Trophoblast cell (in vitro differentiated cells and primary cell): ENCODE results near the gene AMOTL1.
A peak's percentile ranks its signal among the peaks of the same experiment; 100 is the strongest.

Experiments
- DNase-seq, 2 donors: peaks; one replicate each; pipeline ENCODE4 v3.0.0-alpha.2; 2016
- H2AFZ ChIP-seq: 2 replicates; pipeline ENCODE4 v1.6.1; 2013; ENCODE audit warnings: low read length, moderate library complexity, mild to moderate bottlenecking; ENCODE audit not compliant: insufficient read depth, poor library complexity
- H2AK5ac ChIP-seq: 2 replicates; pipeline ENCODE4 v1.6.1; 2013; ENCODE audit warnings: mild to moderate bottlenecking, low read length
- H2BK120ac ChIP-seq: 2 replicates; pipeline ENCODE4 v1.6.1; 2013; ENCODE audit warnings: low read length, mild to moderate bottlenecking, moderate library complexity; ENCODE audit not compliant: insufficient read depth, poor library complexity
- H2BK12ac ChIP-seq: 2 replicates; pipeline ENCODE4 v1.6.1; 2013; ENCODE audit warnings: mild to moderate bottlenecking, low read length, moderate library complexity
- H2BK5ac ChIP-seq: 2 replicates; pipeline ENCODE4 v1.6.1; 2013; ENCODE audit warnings: low read length, low read depth, moderate library complexity, mild to moderate bottlenecking; ENCODE audit not compliant: poor library complexity
- H3K14ac ChIP-seq: 2 replicates; pipeline ENCODE4 v1.6.1; 2013; ENCODE audit warnings: mild to moderate bottlenecking, low read length
- H3K18ac ChIP-seq: 2 replicates; pipeline ENCODE4 v1.6.1; 2013; ENCODE audit warnings: mild to moderate bottlenecking, low read length
- H3K23ac ChIP-seq: 2 replicates; pipeline ENCODE4 v1.6.1; 2013; ENCODE audit warnings: low read length
- H3K27ac ChIP-seq: 2 replicates; pipeline ENCODE4 v1.5.1; 2013; ENCODE audit warnings: low read depth, mild to moderate bottlenecking, inconsistent platforms, low read length, moderate library complexity
- H3K27me3 ChIP-seq: 2 replicates; pipeline ENCODE4 v1.6.1; 2013; ENCODE audit warnings: inconsistent platforms, mild to moderate bottlenecking, low read length, moderate library complexity; ENCODE audit not compliant: insufficient read depth
- H3K36me3 ChIP-seq, 2 experiments: 1 replicate in 1 of 2; 2 replicates in 1 of 2; pipeline ENCODE4 v1.6.1; 2013; ENCODE audit warnings: low read length in 2 of 2, mild to moderate bottlenecking in 2 of 2, moderate library complexity in 1 of 2; ENCODE audit not compliant: insufficient read depth in 2 of 2, control insufficient read depth in 1 of 2
- H3K4ac ChIP-seq: 2 replicates; pipeline ENCODE4 v1.6.1; 2013; ENCODE audit warnings: low read depth, mild to moderate bottlenecking, low read length, moderate library complexity
- H3K4me1 ChIP-seq, 2 experiments: 1 replicate in 1 of 2; 2 replicates in 1 of 2; pipeline ENCODE4 v1.6.1; 2013; ENCODE audit warnings: low read length in 2 of 2, mild to moderate bottlenecking in 2 of 2, moderate library complexity in 1 of 2; ENCODE audit not compliant: insufficient read depth in 2 of 2, control insufficient read depth in 1 of 2
- H3K4me2 ChIP-seq: 2 replicates; pipeline ENCODE4 v1.6.1; 2013; ENCODE audit warnings: inconsistent platforms, mild to moderate bottlenecking, low read length, moderate library complexity
- H3K4me3 ChIP-seq: 2 replicates; pipeline ENCODE4 v1.5.1; 2013; ENCODE audit warnings: mild to moderate bottlenecking, low read depth, low read length, inconsistent platforms
- H3K79me1 ChIP-seq: one replicate; pipeline ENCODE4 v1.6.1; 2013; ENCODE audit warnings: low read length
- H3K79me2 ChIP-seq: 2 replicates; pipeline ENCODE4 v1.6.1; 2013; ENCODE audit warnings: low read length, mild to moderate bottlenecking; ENCODE audit not compliant: control insufficient read depth, insufficient read depth, poor library complexity
- H3K9ac ChIP-seq: 2 replicates; pipeline ENCODE4 v1.6.1; 2013; ENCODE audit warnings: mild to moderate bottlenecking, low read length
- H3K9me3 ChIP-seq: 2 replicates; pipeline ENCODE4 v1.6.1; 2013; ENCODE audit warnings: low read depth, mild to moderate bottlenecking, control low read depth, inconsistent platforms, low read length; ENCODE audit not compliant: insufficient read depth
- H4K12ac ChIP-seq: 2 replicates; pipeline ENCODE4 v1.6.1; 2013; ENCODE audit warnings: low read depth, mild to moderate bottlenecking, low read length, moderate library complexity
- H4K8ac ChIP-seq: 2 replicates; pipeline ENCODE4 v1.6.1; 2013; ENCODE audit warnings: low read depth, mild to moderate bottlenecking, low read length, moderate library complexity
- H4K91ac ChIP-seq: one replicate; pipeline ENCODE4 v1.6.1; 2013; ENCODE audit warnings: low read depth, mild to moderate bottlenecking, low read length, moderate library complexity
- WGBS: extraction: QIAGEN DNeasy Blood & Tissue Kit; methylation state at CpG from one replicate; pipeline ENCODE4 v1.1.7; 2013; ENCODE audit warnings: missing lambda C conversion rate; ENCODE audit not compliant: insufficient read length, insufficient coverage; ENCODE audit errors: extremely low coverage; 5-methylcytosine and 5-hydroxymethylcytosine counted together

Gene AMOTL1

DNA sequence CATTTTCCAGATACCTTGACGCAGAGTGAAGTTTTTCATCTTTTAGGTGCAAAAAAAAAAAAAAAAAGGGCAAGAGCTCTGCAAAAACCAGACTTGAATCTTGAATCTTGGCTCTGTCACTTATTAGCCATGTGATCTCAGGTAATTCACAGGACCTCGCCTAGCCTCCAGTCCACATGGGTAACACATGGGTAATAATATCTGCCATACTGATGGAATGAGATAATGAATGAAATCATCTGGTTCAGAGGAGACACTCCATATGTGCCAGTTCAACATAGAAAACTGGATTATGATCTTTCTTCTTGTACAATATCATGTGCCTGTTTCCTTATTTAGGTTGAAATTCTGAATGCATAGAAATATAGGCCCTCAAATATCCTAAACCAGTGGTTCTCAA is 8.6 kb upstream of the AMOTL1 start:
- H3K27ac ChIP-seq, result no peak overlapping the region
- H2BK12ac ChIP-seq, result no peak overlapping the region
- peaks cover 0 to 7% of the 10 kb centered on the region in 2 experiments for H3K4me1 ChIP-seq
- H3K36me3 ChIP-seq, result no peaks in the 10 kb centered on the region
- no peak overlapping the region for H2BK5ac ChIP-seq
- H3K18ac ChIP-seq, result no peak overlapping the region
- no peak overlapping the region for H3K4me2 ChIP-seq
- H2AFZ ChIP-seq, result no peak overlapping the region
- H3K79me2 ChIP-seq, result no peaks in the 10 kb centered on the region
- no peak overlapping the region for H4K12ac ChIP-seq
- H3K14ac ChIP-seq, result no peak overlapping the region
- no peak overlapping the region for H3K23ac ChIP-seq
- no peak overlapping the region for H4K8ac ChIP-seq
- no CpG with 5 or more reads among the region's 2 CpGs for WGBS
- no peak overlapping the region for H3K9ac ChIP-seq
- no peaks in the 10 kb centered on the region for H3K79me1 ChIP-seq
- H2BK120ac ChIP-seq, result no peak overlapping the region
- H3K4me3 ChIP-seq, result no peak overlapping the region
- no peaks in the 10 kb centered on the region for H3K9me3 ChIP-seq
- DNase-seq, result no peak
- H3K27me3 ChIP-seq, result no peaks in the 10 kb centered on the region
- no peak overlapping the region for H3K4ac ChIP-seq
- no peak overlapping the region for H2AK5ac ChIP-seq
- H4K91ac ChIP-seq, result no peak overlapping the region

DNA sequence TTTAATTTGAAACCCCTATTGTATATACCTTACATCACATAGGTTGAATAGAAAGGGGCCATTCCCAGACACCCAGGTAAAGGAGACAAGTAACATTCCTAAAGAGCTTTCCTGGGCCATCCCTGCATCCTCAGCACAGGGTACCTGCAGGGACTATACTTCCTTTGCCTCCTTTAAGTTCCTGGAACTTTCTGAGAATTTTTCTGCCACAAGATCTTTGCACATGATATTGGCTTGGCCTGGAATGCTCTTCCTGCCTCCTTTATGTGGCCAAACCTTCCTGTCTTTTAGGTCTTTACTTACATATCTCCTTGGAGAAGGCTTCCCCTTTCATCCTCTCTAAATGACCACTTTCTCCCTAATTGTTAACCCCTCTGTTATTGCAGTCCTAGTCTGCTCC is 7.9 kb upstream of the AMOTL1 start:
- peaks cover 2 to 7% of the 10 kb centered on the region in 2 experiments for H3K4me1 ChIP-seq
- no peak overlapping the region for H2AFZ ChIP-seq
- no peak overlapping the region for H3K4me3 ChIP-seq
- H3K4ac ChIP-seq, result no peak overlapping the region
- no peak overlapping the region for H3K14ac ChIP-seq
- no peaks in the 10 kb centered on the region for H3K36me3 ChIP-seq
- no peak overlapping the region for H2BK120ac ChIP-seq
- no peak overlapping the region for H4K12ac ChIP-seq
- no peak overlapping the region for H3K23ac ChIP-seq
- H3K9me3 ChIP-seq, result no peaks in the 10 kb centered on the region
- H3K9ac ChIP-seq, result no peak overlapping the region
- H3K27ac ChIP-seq, result no peak overlapping the region
- DNase-seq, result peak; percentile 77 to 90
- no peak overlapping the region for H3K18ac ChIP-seq
- H2BK5ac ChIP-seq, result no peak overlapping the region
- H2BK12ac ChIP-seq, result no peak overlapping the region
- H3K79me2 ChIP-seq, result no peaks in the 10 kb centered on the region
- no peak overlapping the region for H3K4me2 ChIP-seq
- H4K8ac ChIP-seq, result no peak overlapping the region
- no peaks in the 10 kb centered on the region for H3K27me3 ChIP-seq
- H3K79me1 ChIP-seq, result no peaks in the 10 kb centered on the region
- no peak overlapping the region for H4K91ac ChIP-seq
- H2AK5ac ChIP-seq, result no peak overlapping the region

DNA sequence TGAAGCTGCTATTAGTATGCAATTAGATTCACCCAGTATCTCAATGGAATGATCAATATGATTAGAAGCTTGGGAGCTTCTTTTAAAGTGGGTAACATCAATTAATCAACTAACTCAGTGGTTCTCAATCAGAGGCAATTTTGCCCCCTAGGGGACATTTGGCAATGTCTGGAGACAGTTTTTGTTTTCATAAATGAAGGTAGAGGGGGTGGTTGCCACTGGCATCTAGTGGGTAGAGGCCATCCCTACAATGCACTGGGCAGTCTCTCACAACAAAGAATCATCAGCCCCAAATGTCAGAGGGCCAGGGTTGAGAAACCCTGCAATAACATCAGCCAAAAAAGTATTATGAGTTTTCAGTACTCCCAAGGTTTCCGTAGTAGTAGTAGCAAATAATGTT is 5.9 kb upstream of the AMOTL1 start:
- Histone ChIP-seq H2AFZ (no peak overlapping the region), H2BK12ac (no peak overlapping the region), H4K91ac (no peak overlapping the region), H3K79me1 (peaks cover 14% of the 10 kb centered on the region), H3K14ac (no peak overlapping the region), H2BK120ac (no peak overlapping the region), H3K4me1 (peaks cover 5 to 9% of the 10 kb centered on the region in 2 experiments), H3K4me3 (no peak overlapping the region), H2BK5ac (no peak overlapping the region), H3K27ac (no peak overlapping the region), H3K18ac (no peak overlapping the region), H2AK5ac (no peak overlapping the region), H3K36me3 (no peaks in the 10 kb centered on the region), H3K4ac (no peak overlapping the region), H3K27me3 (no peaks in the 10 kb centered on the region), H3K79me2 (peaks cover under 1% of the 10 kb centered on the region), H3K9ac (no peak overlapping the region), H3K4me2 (no peak overlapping the region), H3K23ac (no peak overlapping the region), H4K12ac (no peak overlapping the region), H4K8ac (no peak overlapping the region), H3K9me3 (no peaks in the 10 kb centered on the region)
- no peak for DNase-seq
- no CpG with 5 or more reads among the region's 1 CpG for WGBS

DNA sequence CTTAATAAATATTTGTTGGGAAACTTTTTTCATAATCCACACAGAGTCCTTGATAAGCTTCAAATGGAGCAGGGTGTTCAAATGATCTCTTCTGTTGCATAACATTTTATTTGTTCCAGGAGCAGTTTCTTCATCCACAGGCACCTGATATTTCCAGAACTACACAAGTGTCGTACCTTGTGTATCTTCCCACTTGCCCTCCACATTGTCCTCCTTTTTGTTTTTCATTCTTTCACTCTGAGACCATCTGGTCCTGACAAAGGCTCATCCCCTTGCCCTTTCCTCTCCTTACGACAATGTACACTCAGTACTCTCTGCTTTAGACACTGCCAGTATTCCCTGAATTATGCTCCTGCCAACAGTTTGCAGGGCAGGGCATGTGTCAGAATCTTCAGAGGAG is 5.2 kb upstream of the AMOTL1 start:
- no peak for DNase-seq
- H3K18ac ChIP-seq, result no peak overlapping the region
- H3K27ac ChIP-seq, result no peak overlapping the region
- H3K4ac ChIP-seq, result no peak overlapping the region
- H3K4me1 ChIP-seq, result peaks cover 9 to 13% of the 10 kb centered on the region in 2 experiments
- no peaks in the 10 kb centered on the region for H3K36me3 ChIP-seq
- no peak overlapping the region for H4K8ac ChIP-seq
- peaks cover 21% of the 10 kb centered on the region for H3K79me1 ChIP-seq
- no peaks in the 10 kb centered on the region for H3K9me3 ChIP-seq
- no peak overlapping the region for H2BK5ac ChIP-seq
- H2AFZ ChIP-seq, result no peak overlapping the region
- no peak overlapping the region for H4K12ac ChIP-seq
- no peak overlapping the region for H3K9ac ChIP-seq
- H4K91ac ChIP-seq, result no peak overlapping the region
- no CpG with 5 or more reads among the region's 2 CpGs for WGBS
- H3K4me2 ChIP-seq, result no peak overlapping the region
- no peak overlapping the region for H2AK5ac ChIP-seq
- no peak overlapping the region for H2BK120ac ChIP-seq
- peak overlapping the region; percentile 32 for H2BK12ac ChIP-seq
- peaks cover 3% of the 10 kb centered on the region for H3K79me2 ChIP-seq
- H3K23ac ChIP-seq, result no peak overlapping the region
- no peak overlapping the region for H3K14ac ChIP-seq
- no peaks in the 10 kb centered on the region for H3K27me3 ChIP-seq
- no peak overlapping the region for H3K4me3 ChIP-seq
